Esophagus muscularis mucosa (tissue), 4 donors: ENCODE data around the gene TBL1XR1. TPM values are rescaled to one million over a fixed set of nuclear protein-coding genes. Genes with fewer than 3 reads are reported as not detected.

Experiments used
- DNase-seq: peaks from one replicate; pipeline ENCODE4 v3.0.0-alpha.2; 2017; ENCODE audit errors: extremely low spot score
- H3K27ac ChIP-seq, 4 donors: fragments of 200-600 bp; sonication (generic); replicated peaks in 1 of 4; 1 replicate in 3 of 4; 2 replicates in 1 of 4; pipeline ENCODE4 v1.5.1; 2016 to 2019; ENCODE audit warnings: mild to moderate bottlenecking in 1 of 4
- H3K27me3 ChIP-seq, 4 donors: fragments of 200-600 bp; sonication (generic); one replicate each; pipeline versions ENCODE4 v1.5.1 to v1.6.0; 2016 to 2019
- H3K36me3 ChIP-seq, 4 donors: fragments of 200-600 bp; sonication (generic); one replicate each; pipeline ENCODE4 v1.5.1; 2016 to 2019
- H3K4me1 ChIP-seq, 4 donors: fragments of 200-600 bp; sonication (generic); one replicate each; pipeline ENCODE4 v1.5.1; 2016 to 2019
- H3K4me3 ChIP-seq, 4 donors: fragments of 200-600 bp; sonication (generic); 1 replicate in 2 of 4; 2 replicates in 2 of 4; pipeline ENCODE4 v1.5.1; 2016 to 2019; ENCODE audit warnings: mild to moderate bottlenecking in 4 of 4, moderate library complexity in 1 of 4
- H3K9me3 ChIP-seq, 4 donors: fragments of 200-600 bp; sonication (generic); 1 replicate in 3 of 4; 2 replicates in 1 of 4; pipeline ENCODE4 v1.5.1; 2016 to 2019
- CTCF ChIP-seq, 3 experiments: fragments of 200-600 bp in 2 of 3; fragments of 450-650 bp in 1 of 3; sonication (generic) in 2 of 3; IDR thresholded peaks; one replicate each; pipeline ENCODE4 v1.5.1; 2017 to 2019; ENCODE audit warnings: antibody characterized with exemption in 3 of 3, mild to moderate bottlenecking in 2 of 3, moderate library complexity in 1 of 3
- EP300 ChIP-seq: sonication (generic); formaldehyde crosslinking; IDR thresholded peaks from one replicate; pipeline ENCODE4 v1.6.1; 2017; ENCODE audit warnings: antibody characterized with exemption
- POLR2A ChIP-seq: fragments of 450-650 bp; IDR thresholded peaks from one replicate; pipeline ENCODE4 v1.6.1; 2017; ENCODE audit warnings: antibody characterized with exemption, moderate library complexity, mild to moderate bottlenecking, low read depth
- POLR2AphosphoS5 ChIP-seq, 2 donors: sonication (generic); formaldehyde crosslinking; IDR thresholded peaks; one replicate each; pipeline ENCODE4 v1.6.1; 2017; ENCODE audit warnings: antibody characterized with exemption in 2 of 2
- WGBS: methylation state at CpG from one replicate; pipeline ENCODE4 v1.1.5; 2018; 5-methylcytosine and 5-hydroxymethylcytosine counted together
- intact Hi-C: fragments of 100-400 bp; cut with DNase I; formaldehyde crosslinking; loops from one replicate; pipeline ENCODE4 v1.15.1; 2023
- total RNA-seq, 4 donors: library from RNA; depleted of rRNA; stranded (reverse); fragments of >200 nt; gene quantifications; one replicate each; pipeline versions ENCODE4 v1.1.0 to v1.2.1, GENCODE V29; 2016

The TBL1XR1 gene
- total RNA-seq, 4 donors from 2014 or later, result 65.0 to 99.2 (median 78.2) TPM

DNA sequence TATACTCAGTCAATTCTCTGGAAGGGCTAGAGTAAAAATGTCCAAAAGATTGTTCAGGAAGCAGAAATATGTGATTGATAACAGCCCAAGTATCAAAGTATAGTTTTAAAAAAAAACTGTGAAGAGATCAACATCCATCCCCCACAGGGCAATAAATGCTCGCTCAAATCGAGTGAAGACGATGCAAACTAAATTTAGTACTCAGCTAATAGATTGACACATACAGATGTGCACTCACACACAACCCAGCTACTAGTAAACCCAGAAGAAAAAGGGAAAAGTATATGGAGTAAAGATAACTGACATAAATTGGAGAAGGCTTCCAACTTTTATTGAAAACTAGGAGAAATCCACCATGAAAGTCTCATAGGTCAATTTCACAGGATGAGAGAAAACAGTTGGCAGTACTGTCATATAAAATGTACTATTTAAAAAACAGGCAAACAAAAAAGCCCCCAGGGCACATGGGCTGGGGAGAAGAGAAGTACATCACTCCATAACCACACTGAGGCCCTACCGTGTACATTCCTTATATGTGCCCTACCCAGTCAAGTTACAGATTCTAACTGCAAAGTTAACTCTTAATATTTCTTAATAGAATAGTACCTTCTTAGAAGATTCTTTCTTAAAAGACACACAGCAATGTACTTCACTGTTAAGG is 125.7 kb downstream of the TBL1XR1 start:
- DNase-seq, result no peak
- peaks cover 20 to 27% (median 23%) of the 10 kb centered on the region in 4 donors for H3K4me1 ChIP-seq
- intact Hi-C loops, result no loop called here
- WGBS, result 75% methylated on average over 4 of the region's 4 CpGs
- no peaks in the 10 kb centered on the region for H3K9me3 ChIP-seq
- H3K36me3 ChIP-seq, result peaks cover 0 to 11% (median 2%) of the 10 kb centered on the region in 4 donors
- H3K27ac ChIP-seq, result no peak overlapping the region
- H3K27me3 ChIP-seq, result no peaks in the 10 kb centered on the region
- TF ChIP-seq EP300 (no peak), POLR2A (no peak), POLR2AphosphoS5 (IDR thresholded peaks at IDR 0.05) (no peak), CTCF (IDR thresholded peaks at IDR 0.05) (no peak)
- H3K4me3 ChIP-seq, result no peak overlapping the region

GRCh38 chr3:177069514-177070329 is 127.6 kb downstream of the TBL1XR1 start:
- Histone ChIP-seq H3K27ac (no peak overlapping the region), H3K36me3 (peaks cover 0 to 9% (median 0%) of the 10 kb centered on the region in 4 donors), H3K27me3 (no peaks in the 10 kb centered on the region), H3K4me3 (no peak overlapping the region), H3K9me3 (no peaks in the 10 kb centered on the region), H3K4me1 (peaks cover 36 to 44% (median 36%) of the 10 kb centered on the region in 4 donors)
- TF ChIP-seq POLR2AphosphoS5 (IDR thresholded peaks at IDR 0.05) (no peak), CTCF (IDR thresholded peaks at IDR 0.05) (no peak), POLR2A (no peak), EP300 (no peak)
- intact Hi-C loops, result no loop called here
- WGBS, result 96% methylated on average over 6 of the region's 6 CpGs
- no peak for DNase-seq

- Histone ChIP-seq H3K4me1 (peaks cover 36 to 49% (median 37%) of the 10 kb centered on the region in 4 donors), H3K27me3 (no peaks in the 10 kb centered on the region), H3K4me3 (no peak overlapping the region), H3K36me3 (peaks cover 0 to 2% (median 0%) of the 10 kb centered on the region in 4 donors), H3K27ac (no peak overlapping the region), H3K9me3 (no peaks in the 10 kb centered on the region)
- intact Hi-C loops, result no loop called here
- TF ChIP-seq POLR2A (no peak), EP300 (no peak), CTCF (IDR thresholded peaks at IDR 0.05) (no peak), POLR2AphosphoS5 (IDR thresholded peaks at IDR 0.05) (no peak)
- no peak for DNase-seq
- 95% methylated on average over 3 of the region's 3 CpGs for WGBS
Observed at GRCh38 chr3:177068967-177069366, 128.3 kb downstream of the TBL1XR1 start.

GRCh38 chr3:177066068-177066467 is 131.2 kb downstream of the TBL1XR1 start:
- no peaks in the 10 kb centered on the region for H3K9me3 ChIP-seq
- no peak for DNase-seq
- H3K4me3 ChIP-seq, result no peak overlapping the region
- no peak overlapping the region for H3K27ac ChIP-seq
- no peaks in the 10 kb centered on the region for H3K36me3 ChIP-seq
- no peaks in the 10 kb centered on the region for H3K27me3 ChIP-seq
- TF ChIP-seq EP300 (no peak), POLR2AphosphoS5 (IDR thresholded peaks at IDR 0.05) (no peak), CTCF (IDR thresholded peaks at IDR 0.05) (no peak)
- intact Hi-C loops, result no loop called here
- peaks cover 38 to 68% (median 60%) of the 10 kb centered on the region in 4 donors for H3K4me1 ChIP-seq
- WGBS, result 83% methylated on average over 2 of the region's 2 CpGs
